Endothelial cell (in vitro differentiated cells): ENCODE results near the gene FSTL3. TPM values are rescaled to one million over a fixed set of nuclear protein-coding genes. Genes with fewer than 3 reads are reported as not detected.

Experiments
- DNase-seq: peaks from one replicate; pipeline ENCODE4 v3.0.0; 2021; ENCODE audit warnings: low spot score
- H3K27ac Mint-ChIP-seq: one replicate; pipeline ENCODE4 v1.8.0; 2021; ENCODE audit warnings: mixed read lengths, inconsistent platforms; ENCODE audit not compliant: unreplicated experiment
- H3K27me3 Mint-ChIP-seq: one replicate; pipeline ENCODE4 v1.8.0; 2021; ENCODE audit warnings: mild to moderate bottlenecking, moderate library complexity, mixed read lengths, inconsistent platforms; ENCODE audit not compliant: unreplicated experiment
- H3K36me3 Mint-ChIP-seq: one replicate; pipeline ENCODE4 v1.8.0; 2021; ENCODE audit warnings: mild to moderate bottlenecking, low read depth, mixed read lengths, inconsistent platforms; ENCODE audit not compliant: unreplicated experiment
- H3K4me1 Mint-ChIP-seq: one replicate; pipeline ENCODE4 v1.8.0; 2021; ENCODE audit warnings: mild to moderate bottlenecking, mixed read lengths, inconsistent platforms; ENCODE audit not compliant: unreplicated experiment
- H3K4me3 Mint-ChIP-seq: one replicate; pipeline ENCODE4 v1.8.0; 2021; ENCODE audit warnings: mild to moderate bottlenecking, mixed read lengths, inconsistent platforms; ENCODE audit not compliant: unreplicated experiment
- H3K9me3 Mint-ChIP-seq: one replicate; pipeline ENCODE4 v1.8.0; 2021; ENCODE audit warnings: mixed read lengths, inconsistent platforms; ENCODE audit not compliant: unreplicated experiment
- CTCF ChIP-seq: fragments of 200-600 bp; sonication (generic); IDR thresholded peaks from one replicate; pipeline ENCODE4 v1.5.0; 2021; ENCODE audit warnings: antibody characterized with exemption; ENCODE audit not compliant: unreplicated experiment
- total RNA-seq: library from RNA; stranded (reverse); fragmentation: NEBNext Ultra II Directional; extraction: Animal tissue kit (Norgen Biotek cat#: 25700); gene quantifications from one replicate; pipeline ENCODE4 v1.2.1, GENCODE V29; 2021; ENCODE audit not compliant: unreplicated experiment

Gene FSTL3
- total RNA-seq, 1 donor from 2014 or later, result 6.5 TPM

GRCh38 chr19:657611-658010, 18.6 kb upstream of the FSTL3 start:
- Mint-ChIP-seq H3K27me3 (peaks cover 9% of the 10 kb centered on the region), H3K27ac (no peak overlapping the region), H3K4me3 (no peak overlapping the region), H3K4me1 (peaks cover 8% of the 10 kb centered on the region), H3K36me3 (peaks cover 4% of the 10 kb centered on the region), H3K9me3 (no peaks in the 10 kb centered on the region)
- no peak for TF ChIP-seq CTCF
- no peak for DNase-seq

GRCh38 chr19:658059-658839, 17.9 kb upstream of the FSTL3 start:
- Mint-ChIP-seq H3K27me3 (peaks cover 9% of the 10 kb centered on the region), H3K4me3 (no peak overlapping the region), H3K4me1 (peaks cover 8% of the 10 kb centered on the region), H3K27ac (no peak overlapping the region), H3K9me3 (no peaks in the 10 kb centered on the region), H3K36me3 (peaks cover 4% of the 10 kb centered on the region)
- DNase-seq, result no peak
- no peak for TF ChIP-seq CTCF

- no peak for TF ChIP-seq CTCF
- Mint-ChIP-seq H3K4me3 (peak overlapping the region; percentile 37), H3K36me3 (peaks cover 4% of the 10 kb centered on the region), H3K4me1 (peaks cover 8% of the 10 kb centered on the region), H3K27me3 (peaks cover 16% of the 10 kb centered on the region), H3K27ac (no peak overlapping the region), H3K9me3 (no peaks in the 10 kb centered on the region)
- no peak for DNase-seq
Measured at GRCh38 chr19:658916-659839, 17.0 kb upstream of the FSTL3 start.

- Mint-ChIP-seq H3K4me1 (peaks cover 8% of the 10 kb centered on the region), H3K27me3 (peaks cover 20% of the 10 kb centered on the region), H3K27ac (no peak overlapping the region), H3K4me3 (peak overlapping the region; percentile 88), H3K36me3 (no peaks in the 10 kb centered on the region), H3K9me3 (no peaks in the 10 kb centered on the region)
- no peak for TF ChIP-seq CTCF
- no peak for DNase-seq
Measured at GRCh38 chr19:660793-661426, 15.3 kb upstream of the FSTL3 start.
